Stimulated activated CD8-positive, alpha-beta memory T cell treated with anti-CD3 and anti-CD28 coated beads, Interleukin-12 subunit alpha, Interleukin-12 subunit beta, amount 100 ng/mL, for 4 hours (primary cell): ENCODE measurements around the gene PDK2.
"Not testable (repeated sequence)": the region's sequence is repeated elsewhere in the genome, so short reads cannot be mapped to it uniquely, and the experiment has no call there.

ENCODE experiments used
- DNase-seq: peaks from one replicate; pipeline ENCODE4 v3.0.0-alpha.2; 2020; ENCODE audit warnings: low read depth

The PDK2 gene

DNA sequence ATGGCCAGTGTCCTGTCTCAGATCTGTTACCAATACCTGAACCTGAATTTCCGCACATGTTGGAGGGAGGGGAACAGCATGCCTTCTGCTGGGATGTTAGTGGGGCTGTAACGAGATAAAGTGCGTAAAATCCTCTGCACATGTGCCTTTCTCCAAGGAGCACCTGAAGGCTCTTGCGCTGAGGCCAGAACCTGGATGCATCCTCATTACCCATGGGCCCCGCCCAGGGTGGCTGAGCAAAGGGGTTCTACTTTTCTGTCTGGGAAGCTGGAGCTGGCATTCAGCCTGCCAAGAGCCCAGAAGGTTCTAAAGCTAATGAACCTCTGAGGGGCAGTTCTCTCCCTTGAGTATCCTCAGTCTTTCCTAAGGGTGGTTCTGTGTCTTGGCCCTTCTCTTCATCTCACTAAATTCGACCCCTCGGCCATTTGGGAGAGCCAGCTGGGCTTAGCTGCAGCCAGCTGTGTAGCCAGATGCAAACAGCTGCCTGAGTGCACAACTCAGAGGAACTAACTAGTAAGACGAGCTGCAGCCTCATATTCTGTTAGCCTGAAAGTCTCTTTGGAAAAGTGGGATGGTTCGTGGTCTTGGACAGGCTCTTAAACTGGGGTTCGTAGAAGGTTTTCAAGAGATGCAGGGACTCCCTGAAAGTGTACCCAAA is 36.7 kb upstream of the PDK2 start:
- DNase-seq, result no peak

DNA sequence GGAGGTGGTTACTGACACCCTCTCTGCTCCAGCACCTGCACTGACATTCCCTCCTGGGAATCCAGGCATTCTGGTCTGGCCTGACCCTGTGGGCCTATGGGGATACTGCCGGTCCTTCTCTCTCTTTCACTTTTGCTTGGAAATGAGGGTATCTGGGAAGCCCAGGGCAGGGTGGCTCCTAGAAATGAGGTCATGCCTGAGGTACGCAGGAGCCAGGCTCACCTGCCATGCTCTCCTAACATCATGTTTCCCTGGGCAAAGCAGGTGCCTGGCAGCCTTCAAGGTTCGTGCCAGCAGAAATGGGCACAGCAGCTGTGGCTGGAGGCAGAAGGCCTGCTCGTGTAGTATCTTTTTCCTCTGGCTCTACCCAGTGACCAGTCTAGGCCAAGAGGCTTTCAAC is 35.9 kb upstream of the PDK2 start:
- DNase-seq, result no peak

GRCh38 chr17:50059759-50060273 is 35.3 kb upstream of the PDK2 start:
- no peak for DNase-seq

DNA sequence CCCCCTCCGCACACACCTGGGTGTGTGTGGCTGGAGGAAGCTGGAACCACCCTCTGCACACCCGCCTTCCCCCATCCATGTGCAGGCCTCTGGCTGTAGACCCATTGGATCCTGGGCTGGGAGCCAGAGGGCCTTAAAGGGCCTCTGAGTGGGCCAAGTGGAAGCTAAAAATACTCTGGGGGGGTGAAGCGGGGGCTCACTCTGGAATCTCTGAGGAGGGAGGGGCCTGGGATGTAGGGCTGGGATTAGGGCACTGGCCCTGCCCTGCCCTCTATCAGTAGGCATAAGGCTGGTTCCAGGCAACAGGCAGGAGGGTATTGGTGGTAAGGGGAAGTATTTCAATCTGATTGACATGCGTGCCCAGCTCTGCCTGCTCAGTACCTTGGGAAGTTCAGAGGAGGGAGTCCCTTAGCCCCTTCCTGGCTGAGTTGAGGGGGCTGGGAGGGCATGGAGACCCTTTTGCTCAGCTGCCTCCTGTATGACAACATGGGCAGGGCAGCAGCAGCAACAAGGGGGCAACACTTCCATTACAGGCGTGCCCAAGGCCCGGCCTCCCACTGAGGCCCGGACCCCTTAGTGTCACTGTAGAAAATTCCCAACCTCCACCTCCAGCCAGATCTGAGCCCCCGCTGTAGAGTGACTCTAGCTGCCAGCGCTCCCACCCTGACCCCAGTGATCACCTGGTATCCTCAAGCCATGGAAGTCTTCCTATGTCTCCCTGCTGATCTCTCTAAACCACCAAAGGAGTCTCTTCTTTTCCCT is 34.0 kb upstream of the PDK2 start:
- DNase-seq, result no peak

DNA sequence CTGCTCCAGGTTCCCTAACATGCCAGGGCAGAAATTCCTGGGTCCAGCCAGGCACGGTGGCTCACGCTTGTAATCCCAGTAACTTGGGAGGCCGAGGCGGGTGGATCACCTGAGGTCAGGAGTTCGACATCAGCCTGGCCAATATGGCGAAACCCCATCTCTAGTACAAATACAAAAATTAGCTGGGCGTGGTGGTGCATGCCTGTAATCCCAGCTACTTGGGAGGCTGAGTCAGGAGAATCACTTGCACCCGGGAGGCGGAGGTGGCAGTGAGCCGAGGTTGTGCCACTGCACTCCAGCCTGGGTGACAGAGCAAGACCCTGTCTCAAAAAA is 33.5 kb upstream of the PDK2 start:
- not testable (repeated sequence) for DNase-seq

- DNase-seq, result no peak
These were observed 32.6 kb upstream of the PDK2 start for GRCh38 chr17:50062293-50063243.

GRCh38 chr17:50063561-50064252 is 31.4 kb upstream of the PDK2 start:
- DNase-seq, result no peak

GRCh38 chr17:50064253-50065001 is 30.7 kb upstream of the PDK2 start:
- DNase-seq, result no peak

- no peak for DNase-seq
These were observed 30.1 kb upstream of the PDK2 start for GRCh38 chr17:50065056-50065455.

GRCh38 chr17:50066995-50067394 is 28.2 kb upstream of the PDK2 start:
- DNase-seq, result no peak

DNA sequence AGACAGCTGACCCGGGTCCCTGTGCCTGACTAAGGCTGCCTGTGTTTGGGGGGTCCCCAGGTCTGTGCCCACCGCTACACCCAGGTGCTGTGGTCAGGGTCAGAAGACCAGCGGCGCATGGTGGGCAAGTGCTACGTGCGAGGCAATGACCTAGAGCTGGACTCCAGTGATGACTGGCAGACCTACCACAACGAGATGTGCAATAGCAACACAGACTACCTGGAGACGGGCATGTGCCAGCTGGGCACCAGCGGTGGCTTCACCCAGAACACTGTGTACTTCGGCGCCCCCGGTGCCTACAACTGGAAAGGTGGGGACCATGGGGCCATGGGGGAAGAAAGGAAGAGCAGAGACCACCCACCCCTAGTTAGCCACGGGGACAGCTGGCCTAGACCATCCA is 27.2 kb upstream of the PDK2 start:
- DNase-seq, result no peak

GRCh38 chr17:50070908-50071680 is 24.1 kb upstream of the PDK2 start:
- DNase-seq, result no peak

DNA sequence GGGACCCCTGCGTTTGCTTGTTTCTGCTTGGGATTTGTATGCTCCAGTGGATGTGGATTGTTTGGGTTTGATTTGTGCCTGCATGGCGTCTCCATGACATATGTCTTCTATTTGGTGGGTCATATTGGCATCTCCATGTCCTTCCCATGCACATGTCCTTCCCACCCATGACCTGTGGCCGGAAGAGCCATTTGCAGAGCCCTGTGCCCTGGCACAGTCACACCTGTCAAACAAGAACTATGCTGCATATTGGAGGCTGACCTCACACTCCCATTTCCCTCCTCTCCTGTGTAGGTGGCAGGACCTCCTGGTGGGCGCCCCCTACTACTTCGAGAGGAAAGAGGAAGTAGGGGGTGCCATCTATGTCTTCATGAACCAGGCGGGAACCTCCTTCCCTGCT is 23.5 kb upstream of the PDK2 start:
- no peak for DNase-seq

DNA sequence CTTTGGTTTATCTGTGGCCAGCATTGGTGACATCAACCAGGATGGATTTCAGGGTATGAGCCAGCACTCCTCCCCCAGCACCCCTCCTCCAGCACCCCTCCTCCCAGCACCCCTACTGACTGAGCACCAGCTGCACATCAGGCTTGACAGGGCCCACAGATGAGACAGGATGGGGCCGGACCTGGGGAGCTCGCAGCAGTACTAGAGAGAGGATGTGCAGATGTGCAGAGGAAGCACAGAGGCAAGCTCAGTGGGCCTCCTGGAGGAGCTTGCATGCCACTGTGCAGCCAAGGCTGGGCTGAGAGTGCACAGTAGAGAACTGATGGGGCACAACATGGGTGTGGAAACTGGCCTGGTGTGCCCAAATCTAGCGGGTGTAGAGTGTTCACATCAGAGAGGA is 23.0 kb upstream of the PDK2 start:
- no peak for DNase-seq

DNA sequence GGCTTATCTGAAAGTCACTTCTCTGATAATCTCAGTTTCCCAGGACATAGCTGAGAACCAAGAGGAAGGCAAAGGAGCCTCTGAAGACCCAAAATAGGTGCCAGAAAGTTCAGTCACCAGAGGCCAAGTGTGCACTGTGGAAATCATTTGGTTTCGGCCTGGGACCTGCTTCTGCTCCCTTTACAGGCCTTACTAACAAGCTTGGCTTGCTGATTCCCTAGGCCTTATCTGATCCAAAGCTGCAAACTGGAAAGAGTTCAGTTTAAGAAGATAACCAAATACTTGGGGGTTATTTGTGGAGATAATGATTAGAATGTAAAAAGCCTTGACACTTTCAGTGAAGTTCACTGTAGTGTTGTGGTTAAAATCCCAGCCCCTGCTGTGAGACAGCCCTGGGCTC is 22.2 kb upstream of the PDK2 start:
- no peak for DNase-seq

GRCh38 chr17:50074227-50074626 is 20.9 kb upstream of the PDK2 start:
- no peak for DNase-seq

GRCh38 chr17:50075446-50076032 is 19.6 kb upstream of the PDK2 start:
- no peak for DNase-seq

- no peak for DNase-seq
These were observed 18.9 kb upstream of the PDK2 start for GRCh38 chr17:50076221-50076590.

DNA sequence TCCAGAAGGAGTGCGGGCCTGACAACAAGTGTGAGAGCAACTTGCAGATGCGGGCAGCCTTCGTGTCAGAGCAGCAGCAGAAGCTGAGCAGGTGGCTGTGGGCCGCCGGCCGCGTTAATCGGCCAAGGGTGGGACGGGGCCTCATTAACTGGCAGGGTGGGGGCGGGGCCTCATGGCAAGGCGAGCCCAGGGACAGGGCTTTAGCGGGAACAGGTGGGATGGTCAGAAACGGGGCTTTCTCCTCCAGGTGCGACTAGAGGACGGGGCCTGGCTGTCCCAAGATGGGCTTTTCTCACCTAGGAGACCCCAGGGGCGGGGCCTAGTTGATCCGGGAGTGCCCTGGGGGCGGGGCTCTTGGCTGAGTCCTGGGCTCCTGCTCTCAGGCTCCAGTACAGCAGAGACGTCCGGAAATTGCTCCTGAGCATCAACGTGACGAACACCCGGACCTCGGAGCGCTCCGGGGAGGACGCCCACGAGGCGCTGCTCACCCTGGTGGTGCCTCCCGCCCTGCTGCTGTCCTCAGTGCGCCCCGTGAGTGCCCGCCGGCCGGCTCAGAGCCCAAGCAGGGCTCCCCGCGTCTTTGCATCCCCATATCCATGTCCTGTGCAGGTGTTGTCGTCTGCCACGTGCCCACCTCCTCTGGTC is 18.4 kb upstream of the PDK2 start:
- DNase-seq, result no peak

DNA sequence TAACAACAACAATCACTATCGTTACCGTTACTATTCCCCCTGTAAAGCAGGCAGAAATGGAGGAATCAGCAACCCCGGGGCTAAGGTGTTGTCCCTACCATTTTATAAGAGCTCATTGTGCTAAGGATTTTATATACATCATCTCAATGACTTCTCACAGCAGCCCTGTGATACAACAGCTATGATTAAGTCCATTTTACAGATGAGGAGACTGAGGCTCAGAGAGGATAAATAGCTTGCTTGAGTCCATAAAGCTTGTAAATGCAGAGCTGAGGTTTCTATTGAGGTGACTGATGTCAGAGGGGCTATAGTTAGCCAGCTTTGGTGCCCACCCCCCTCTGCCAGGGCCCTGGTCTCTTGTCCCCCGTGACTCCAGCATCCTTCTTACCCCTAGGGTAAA is 16.7 kb upstream of the PDK2 start:
- DNase-seq, result no peak
